GM12878 (cell line): ENCODE data around the gene PDGFD. TPM values are rescaled to one million over a fixed set of nuclear protein-coding genes. Genes with fewer than 3 reads are reported as not detected.

Experiments used
- ATAC-seq: fragments of 200-7000 bp; cut with Tn5 transposase; 3 replicates; pipeline ENCODE4 v1.9.1; 2020; ENCODE audit warnings: mild to moderate bottlenecking, moderate library complexity
- BruUV-seq: library from RNA; stranded (reverse); fragments of 400-500 nt; replicated peaks from 2 replicates; lab custom pipeline; 2021; lab: Mats Ljungman, UMichigan
- CTCF ChIA-PET: fragments of 300-600 bp; sonication (Branson Sonifier 250); formaldehyde crosslinking; extraction: SDS; loops from one replicate; lab custom pipeline; 2021; ENCODE audit warnings: inconsistent platforms; lab: Yijun Ruan, JAX
- POLR2A ChIA-PET: fragments of 350-600 bp; formaldehyde crosslinking; extraction: SDS; loops from one replicate; lab custom pipeline; 2021; ENCODE audit warnings: inconsistent platforms; lab: Charles Lee
- RAD21 ChIA-PET: fragments of 300-600 bp; sonication (Branson Sonifier 250); formaldehyde crosslinking; loops from one replicate; lab custom pipeline; 2023; ENCODE audit warnings: antibody characterized with exemption; ENCODE audit not compliant: unreplicated experiment; lab: Charles Lee
- SMC1A ChIA-PET: fragments of 300-600 bp; sonication (Branson Sonifier 250); formaldehyde crosslinking; loops from one replicate; lab custom pipeline; 2023; ENCODE audit not compliant: unreplicated experiment, uncharacterized antibody; lab: Charles Lee
- DNase-seq: peaks from one replicate; pipeline ENCODE4 v3.0.0-alpha.2; 2011; ENCODE audit warnings: low read depth, low spot score
- FAIRE-seq: peaks from 3 replicates; lab custom pipeline; 2011; peaks lifted over from hg19 to GRCh38; lab: Jason Lieb, UNC
- H2AFZ ChIP-seq: 2 replicates; pipeline ENCODE4 v1.6.0; 2011; ENCODE audit warnings: low read depth, low read length, control low read depth; ENCODE audit not compliant: control insufficient read depth
- H3K27ac ChIP-seq: 2 replicates; pipeline ENCODE4 v1.5.1; 2011; ENCODE audit warnings: control low read depth; ENCODE audit not compliant: control insufficient read depth, insufficient read depth
- H3K27me3 ChIP-seq, 2 experiments: replicated peaks in 1 of 2; 2 replicates each; pipeline versions ENCODE4 v1.6.0 to v1.6.1; 2011; ENCODE audit warnings: low read length in 1 of 2; ENCODE audit not compliant: control insufficient read depth in 2 of 2, insufficient read depth in 2 of 2
- H3K36me3 ChIP-seq, 2 experiments: 2 replicates each; pipeline ENCODE4 v1.5.1; 2011; ENCODE audit warnings: low read length in 1 of 2; ENCODE audit not compliant: control insufficient read depth in 2 of 2, insufficient read depth in 2 of 2
- H3K4me1 ChIP-seq: 2 replicates; pipeline ENCODE4 v1.6.1; 2011; ENCODE audit warnings: mild to moderate bottlenecking, low read length, moderate library complexity, mixed read lengths; ENCODE audit not compliant: control insufficient read depth, insufficient read depth
- H3K4me2 ChIP-seq: 2 replicates; pipeline ENCODE4 v1.6.0; 2011; ENCODE audit warnings: control low read depth; ENCODE audit not compliant: control insufficient read depth, insufficient read depth
- H3K4me3 ChIP-seq: fragments of 200-600 bp; sonication (generic); 2 replicates; pipeline ENCODE4 v1.5.1; 2016
- H3K79me2 ChIP-seq: 2 replicates; pipeline ENCODE4 v1.6.0; 2011; ENCODE audit warnings: low read length; ENCODE audit not compliant: control insufficient read depth, insufficient read depth
- H3K9ac ChIP-seq: 2 replicates; pipeline ENCODE4 v1.8.0; 2011; ENCODE audit warnings: low read length, control low read depth, mixed read lengths; ENCODE audit not compliant: control insufficient read depth, insufficient read depth
- H3K9me3 ChIP-seq: replicated peaks from 3 replicates; pipeline ENCODE4 v1.5.1; 2011; ENCODE audit warnings: mild to moderate bottlenecking, low read length; ENCODE audit not compliant: control insufficient read depth, insufficient read depth
- H4K20me1 ChIP-seq: 2 replicates; pipeline ENCODE4 v1.6.0; 2011; ENCODE audit not compliant: control insufficient read depth, insufficient read depth
- CBX5 ChIP-seq: sonication (generic); IDR thresholded peaks from 2 replicates; pipeline ENCODE4 v1.6.1; 2016; ENCODE audit warnings: low read depth, moderate library complexity, mild to moderate bottlenecking, inconsistent platforms
- FOXM1 ChIP-seq: IDR thresholded peaks from 2 replicates; pipeline ENCODE4 v1.6.1; 2012; ENCODE audit warnings: low read depth, mild to moderate bottlenecking, inconsistent platforms, low read length, moderate library complexity
- NFYB ChIP-seq: IDR thresholded peaks from 2 replicates; pipeline ENCODE4 v1.6.1; 2011; ENCODE audit warnings: low read depth, mild to moderate bottlenecking, low read length, improper control_type of control experiment, moderate library complexity; ENCODE audit not compliant: insufficient read depth
- NR2C1 ChIP-seq: fragments of 450-650 bp; IDR thresholded peaks from 2 replicates; pipeline ENCODE4 v1.6.1; 2017; ENCODE audit warnings: antibody characterized with exemption, mild to moderate bottlenecking, moderate library complexity
- RBBP5 ChIP-seq: fragments of 200-600 bp; sonication (generic); conservative IDR thresholded peaks from 2 replicates; pipeline ENCODE4 v1.6.1; 2016
- RELA ChIP-seq: fragments of 450-650 bp; IDR thresholded peaks from 2 replicates; pipeline ENCODE4 v1.8.0; 2014; ENCODE audit warnings: borderline replicate concordance; ENCODE audit not compliant: partially characterized antibody
- SMAD1 ChIP-seq: fragments of 450-650 bp; IDR thresholded peaks from 2 replicates; pipeline ENCODE4 v1.6.1; 2018; ENCODE audit warnings: mild to moderate bottlenecking, low read depth; ENCODE audit not compliant: partially characterized antibody
- WRNIP1 ChIP-seq: IDR thresholded peaks from 2 replicates; pipeline ENCODE4 v1.6.1; 2011; ENCODE audit warnings: low read depth, low read length, improper control_type of control experiment, borderline replicate concordance
- YY1 ChIP-seq: IDR thresholded peaks from 2 replicates; pipeline ENCODE4 v1.6.1; 2011; ENCODE audit warnings: low read depth, mild to moderate bottlenecking, low read length
- WGBS: methylation state at CpG from one replicate; pipeline ENCODE4 v1.1.6; 2016; ENCODE audit warnings: low lambda C conversion rate; ENCODE audit not compliant: insufficient replicate concordance, insufficient coverage; ENCODE audit errors: missing lambda C conversion rate; 5-methylcytosine and 5-hydroxymethylcytosine counted together
- in situ Hi-C: fragments of 300-500 bp; cut with MboI; formaldehyde crosslinking; loops from 9 replicates; pipeline ENCODE4 v1.14.3; 2018; ENCODE audit warnings: mixed read lengths
- intact Hi-C: fragments of 100-400 bp; cut with micrococcal nuclease; formaldehyde crosslinking; loops from one replicate; pipeline ENCODE4 v1.14.2; 2022; ENCODE audit not compliant: unreplicated experiment
- polyA plus RNA-seq, 11 experiments: library from polyadenylated mRNA; depleted of rRNA in 4 of 11; unstranded in 6 of 11; stranded (reverse) in 5 of 11; fragments of >200 nt; fragmentation: Nextera tagmentation in 4 of 11; fragmentation: Illumina TruSeq in 1 of 11; extraction: Ambion mirVana in 4 of 11; extraction: Trizol in 1 of 11; gene quantifications; 1 replicate in 1 of 11; 2 replicates in 10 of 11; pipeline versions ENCODE4 v1.2.1 to v1.2.3, GENCODE V29; 2011 to 2016; ENCODE audit warnings: inconsistent platforms in 2 of 11, missing spikeins in 2 of 11, low read depth in 1 of 11
- total RNA-seq, 4 experiments: library from RNA; depleted of rRNA in 3 of 4; stranded (reverse); fragments of >200 nt in 3 of 4; fragmentation: Illumina TruSeq in 1 of 4; extraction: Trizol in 1 of 4; gene quantifications; 2 replicates each; pipeline versions ENCODE4 v1.2.1 to v1.2.3, GENCODE V29; 2013 to 2021
- TF ChIP-seq, protein P1 (sequence below): fragments of 450-650 bp; formaldehyde crosslinking; IDR thresholded peaks from 2 replicates; pipeline ENCODE4 v1.5.0; 2022; ENCODE audit warnings: mild to moderate bottlenecking, missing genetic modification characterization
- TF ChIP-seq, protein P2 (sequence below): IDR thresholded peaks from 2 replicates; pipeline ENCODE4 v1.6.1; 2012; ENCODE audit warnings: low read depth, low read length, improper control_type of control experiment
- TF ChIP-seq, protein P3 (sequence below): fragments of 450-650 bp; IDR thresholded peaks from 2 replicates; pipeline ENCODE4 v1.6.1; 2014; ENCODE audit warnings: mild to moderate bottlenecking
- TF ChIP-seq, protein P4 (sequence below): fragments of 450-650 bp; formaldehyde crosslinking; IDR thresholded peaks from 2 replicates; pipeline ENCODE4 v1.4.0; 2022; ENCODE audit warnings: mild to moderate bottlenecking, moderate library complexity
- TF ChIP-seq, protein P5 (sequence below): fragments of 450-650 bp; IDR thresholded peaks from 2 replicates; pipeline ENCODE4 v1.6.1; 2016; ENCODE audit warnings: mild to moderate bottlenecking

Gene PDGFD
- total and polyA plus RNA-seq, 10 of the 15 experiments (the other 5 are each of a cell fraction or from before 2014, with no cell fraction given), result 0.05 to 0.13 TPM; not detected in 8

DNA sequence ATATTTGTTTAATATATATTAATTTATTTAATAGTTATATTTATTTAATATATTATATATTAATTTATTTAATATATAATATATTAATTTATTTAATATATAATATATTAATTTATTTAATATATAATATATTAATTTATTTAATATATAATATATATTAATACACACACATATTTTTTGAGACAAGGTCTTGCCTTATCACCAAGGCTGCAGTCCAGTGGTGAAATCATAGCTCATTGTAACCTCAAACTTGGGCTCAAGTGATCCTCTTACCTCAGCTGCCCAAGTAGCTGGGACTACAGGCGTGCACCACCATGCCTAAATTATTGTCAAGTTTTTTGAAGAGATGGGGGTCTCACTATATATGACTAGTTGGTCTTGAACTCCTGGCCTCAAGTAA lies 178.9 kb downstream of the PDGFD start:
- POLR2A ChIA-PET, result no interaction called here
- SMC1A ChIA-PET, result interaction anchor here (1.7 to 3.2 kb wide), 2 partner anchors 12 to 14 kb away, joined by 4 to 12 read pairs; no protein-coding TSS in a partner anchor
- no peak for ATAC-seq
- TF ChIP-seq, protein P1, sequence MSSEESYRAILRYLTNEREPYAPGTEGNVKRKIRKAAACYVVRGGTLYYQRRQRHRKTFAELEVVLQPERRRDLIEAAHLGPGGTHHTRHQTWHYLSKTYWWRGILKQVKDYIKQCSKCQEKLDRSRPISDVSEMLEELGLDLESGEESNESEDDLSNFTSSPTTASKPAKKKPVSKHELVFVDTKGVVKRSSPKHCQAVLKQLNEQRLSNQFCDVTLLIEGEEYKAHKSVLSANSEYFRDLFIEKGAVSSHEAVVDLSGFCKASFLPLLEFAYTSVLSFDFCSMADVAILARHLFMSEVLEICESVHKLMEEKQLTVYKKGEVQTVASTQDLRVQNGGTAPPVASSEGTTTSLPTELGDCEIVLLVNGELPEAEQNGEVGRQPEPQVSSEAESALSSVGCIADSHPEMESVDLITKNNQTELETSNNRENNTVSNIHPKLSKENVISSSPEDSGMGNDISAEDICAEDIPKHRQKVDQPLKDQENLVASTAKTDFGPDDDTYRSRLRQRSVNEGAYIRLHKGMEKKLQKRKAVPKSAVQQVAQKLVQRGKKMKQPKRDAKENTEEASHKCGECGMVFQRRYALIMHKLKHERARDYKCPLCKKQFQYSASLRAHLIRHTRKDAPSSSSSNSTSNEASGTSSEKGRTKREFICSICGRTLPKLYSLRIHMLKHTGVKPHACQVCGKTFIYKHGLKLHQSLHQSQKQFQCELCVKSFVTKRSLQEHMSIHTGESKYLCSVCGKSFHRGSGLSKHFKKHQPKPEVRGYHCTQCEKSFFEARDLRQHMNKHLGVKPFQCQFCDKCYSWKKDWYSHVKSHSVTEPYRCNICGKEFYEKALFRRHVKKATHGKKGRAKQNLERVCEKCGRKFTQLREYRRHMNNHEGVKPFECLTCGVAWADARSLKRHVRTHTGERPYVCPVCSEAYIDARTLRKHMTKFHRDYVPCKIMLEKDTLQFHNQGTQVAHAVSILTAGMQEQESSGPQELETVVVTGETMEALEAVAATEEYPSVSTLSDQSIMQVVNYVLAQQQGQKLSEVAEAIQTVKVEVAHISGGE, result no peak
- TF ChIP-seq, protein P2, sequence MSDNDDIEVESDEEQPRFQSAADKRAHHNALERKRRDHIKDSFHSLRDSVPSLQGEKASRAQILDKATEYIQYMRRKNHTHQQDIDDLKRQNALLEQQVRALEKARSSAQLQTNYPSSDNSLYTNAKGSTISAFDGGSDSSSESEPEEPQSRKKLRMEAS, result no peak
- TF ChIP-seq, protein P3, sequence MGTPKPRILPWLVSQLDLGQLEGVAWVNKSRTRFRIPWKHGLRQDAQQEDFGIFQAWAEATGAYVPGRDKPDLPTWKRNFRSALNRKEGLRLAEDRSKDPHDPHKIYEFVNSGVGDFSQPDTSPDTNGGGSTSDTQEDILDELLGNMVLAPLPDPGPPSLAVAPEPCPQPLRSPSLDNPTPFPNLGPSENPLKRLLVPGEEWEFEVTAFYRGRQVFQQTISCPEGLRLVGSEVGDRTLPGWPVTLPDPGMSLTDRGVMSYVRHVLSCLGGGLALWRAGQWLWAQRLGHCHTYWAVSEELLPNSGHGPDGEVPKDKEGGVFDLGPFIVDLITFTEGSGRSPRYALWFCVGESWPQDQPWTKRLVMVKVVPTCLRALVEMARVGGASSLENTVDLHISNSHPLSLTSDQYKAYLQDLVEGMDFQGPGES, result no peak
- no peak for TF ChIP-seq WRNIP1
- no peak for TF ChIP-seq SMAD1
- TF ChIP-seq FOXM1, result no peak
- TF ChIP-seq, protein P4, sequence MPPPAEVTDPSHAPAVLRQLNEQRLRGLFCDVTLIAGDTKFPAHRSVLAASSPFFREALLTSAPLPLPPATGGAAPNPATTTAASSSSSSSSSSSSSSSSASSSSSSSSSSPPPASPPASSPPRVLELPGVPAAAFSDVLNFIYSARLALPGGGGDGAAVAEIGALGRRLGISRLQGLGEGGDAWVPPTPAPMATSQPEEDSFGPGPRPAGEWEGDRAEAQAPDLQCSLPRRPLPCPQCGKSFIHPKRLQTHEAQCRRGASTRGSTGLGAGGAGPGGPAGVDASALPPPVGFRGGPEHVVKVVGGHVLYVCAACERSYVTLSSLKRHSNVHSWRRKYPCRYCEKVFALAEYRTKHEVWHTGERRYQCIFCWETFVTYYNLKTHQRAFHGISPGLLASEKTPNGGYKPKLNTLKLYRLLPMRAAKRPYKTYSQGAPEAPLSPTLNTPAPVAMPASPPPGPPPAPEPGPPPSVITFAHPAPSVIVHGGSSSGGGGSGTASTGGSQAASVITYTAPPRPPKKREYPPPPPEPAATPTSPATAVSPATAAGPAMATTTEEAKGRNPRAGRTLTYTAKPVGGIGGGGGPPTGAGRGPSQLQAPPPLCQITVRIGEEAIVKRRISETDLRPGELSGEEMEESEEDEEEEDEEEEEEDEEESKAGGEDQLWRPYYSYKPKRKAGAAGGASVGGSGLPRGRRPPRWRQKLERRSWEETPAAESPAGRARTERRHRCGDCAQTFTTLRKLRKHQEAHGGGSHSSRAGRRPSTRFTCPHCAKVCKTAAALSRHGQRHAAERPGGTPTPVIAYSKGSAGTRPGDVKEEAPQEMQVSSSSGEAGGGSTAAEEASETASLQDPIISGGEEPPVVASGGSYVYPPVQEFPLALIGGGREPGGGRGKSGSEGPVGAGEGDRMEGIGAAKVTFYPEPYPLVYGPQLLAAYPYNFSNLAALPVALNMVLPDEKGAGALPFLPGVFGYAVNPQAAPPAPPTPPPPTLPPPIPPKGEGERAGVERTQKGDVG, result no peak
- no peak for TF ChIP-seq RELA
- no peak for TF ChIP-seq YY1
- no peak for TF ChIP-seq RBBP5
- TF ChIP-seq, protein P5, sequence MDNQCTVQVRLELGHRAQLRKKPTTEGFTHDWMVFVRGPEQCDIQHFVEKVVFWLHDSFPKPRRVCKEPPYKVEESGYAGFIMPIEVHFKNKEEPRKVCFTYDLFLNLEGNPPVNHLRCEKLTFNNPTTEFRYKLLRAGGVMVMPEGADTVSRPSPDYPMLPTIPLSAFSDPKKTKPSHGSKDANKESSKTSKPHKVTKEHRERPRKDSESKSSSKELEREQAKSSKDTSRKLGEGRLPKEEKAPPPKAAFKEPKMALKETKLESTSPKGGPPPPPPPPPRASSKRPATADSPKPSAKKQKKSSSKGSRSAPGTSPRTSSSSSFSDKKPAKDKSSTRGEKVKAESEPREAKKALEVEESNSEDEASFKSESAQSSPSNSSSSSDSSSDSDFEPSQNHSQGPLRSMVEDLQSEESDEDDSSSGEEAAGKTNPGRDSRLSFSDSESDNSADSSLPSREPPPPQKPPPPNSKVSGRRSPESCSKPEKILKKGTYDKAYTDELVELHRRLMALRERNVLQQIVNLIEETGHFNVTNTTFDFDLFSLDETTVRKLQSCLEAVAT, result no peak
- TF ChIP-seq NR2C1, result no peak
- no peak for TF ChIP-seq NFYB
- no peak for TF ChIP-seq CBX5

More for the DNA sequence above, 178.9 kb downstream of the PDGFD start:
- H3K9ac ChIP-seq, result no peak overlapping the region
- CTCF ChIA-PET, result no interaction called here
- H3K36me3 ChIP-seq, result no peaks in the 10 kb centered on the region
- FAIRE-seq (no peak), DNase-seq (no peak)
- H3K4me2 ChIP-seq, result no peak overlapping the region
- WGBS, result 26% methylated on average over 1 of the region's 1 CpG
- no peak overlapping the region for H2AFZ ChIP-seq
- no peak overlapping the region for H3K4me3 ChIP-seq
- RAD21 ChIA-PET, result no interaction called here
- BruUV-seq, result no TSS peak
- H4K20me1 ChIP-seq, result no peaks in the 10 kb centered on the region
- in situ Hi-C loops, result no loop called here
- H3K79me2 ChIP-seq, result no peaks in the 10 kb centered on the region
- H3K27ac ChIP-seq, result no peak overlapping the region
- intact Hi-C loops, result no loop called here
- no peaks in the 10 kb centered on the region for H3K9me3 ChIP-seq
- no peaks in the 10 kb centered on the region; a peak in 1 of 4 replicates for H3K27me3 ChIP-seq
- H3K4me1 ChIP-seq, result no peaks in the 10 kb centered on the region
